IMR-90 (cell line): Measurements from ENCODE around the gene DUS1L. TPM values are rescaled to one million over a fixed set of nuclear protein-coding genes. Genes with fewer than 3 reads are reported as not detected.

ENCODE experiments used
- ATAC-seq: fragments of 200-7000 bp; cut with Tn5 transposase; 2 replicates; pipeline ENCODE4 v1.9.1; 2020; ENCODE audit warnings: low read depth, mild to moderate bottlenecking, moderate library complexity
- BruUV-seq: library from RNA; stranded (reverse); fragments of 400-500 nt; replicated peaks from 2 replicates; lab custom pipeline; 2021; lab: Mats Ljungman, UMichigan
- CTCF ChIA-PET: fragments of 300-600 bp; formaldehyde crosslinking; extraction: SDS; loops from one replicate; lab custom pipeline; 2021; ENCODE audit warnings: antibody characterized with exemption; lab: Yijun Ruan, JAX
- POLR2A ChIA-PET: fragments of 300-600 bp; sonication (Branson Sonifier 250); formaldehyde crosslinking; loops from one replicate; lab custom pipeline; 2022; ENCODE audit warnings: antibody characterized with exemption; ENCODE audit not compliant: unreplicated experiment; lab: Charles Lee
- DNase-seq: peaks from one replicate; pipeline ENCODE4 v3.0.0; 2013
- H2AFZ ChIP-seq: replicated peaks from 2 replicates; pipeline ENCODE3; 2013; ENCODE audit warnings: low read length, mild to moderate bottlenecking; ENCODE audit not compliant: poor library complexity
- H2AK5ac ChIP-seq: 2 replicates; pipeline ENCODE4 v1.6.1; 2013; ENCODE audit warnings: low read depth, low read length, inconsistent platforms
- H2AK9ac ChIP-seq: replicated peaks from 2 replicates; pipeline ENCODE3; 2013; ENCODE audit warnings: mild to moderate bottlenecking, low read depth, low read length, moderate library complexity; ENCODE audit not compliant: poor library complexity
- H2BK120ac ChIP-seq: 2 replicates; pipeline ENCODE4 v1.6.1; 2013; ENCODE audit warnings: low read depth, low read length, inconsistent platforms
- H2BK15ac ChIP-seq: 3 replicates; pipeline ENCODE4 v1.6.1; 2013; ENCODE audit warnings: low read depth, low read length, inconsistent platforms
- H2BK20ac ChIP-seq: 2 replicates; pipeline ENCODE4 v1.6.1; 2013; ENCODE audit warnings: low read depth, mild to moderate bottlenecking, inconsistent platforms, low read length, moderate library complexity
- H2BK5ac ChIP-seq: 2 replicates; pipeline ENCODE4 v1.6.1; 2013; ENCODE audit warnings: mild to moderate bottlenecking, low read depth, low read length, inconsistent platforms; ENCODE audit not compliant: poor library complexity, severe bottlenecking
- H3K14ac ChIP-seq: replicated peaks from 2 replicates; pipeline ENCODE4 v1.6.1; 2013; ENCODE audit warnings: low read depth, low read length, inconsistent platforms
- H3K18ac ChIP-seq: 2 replicates; pipeline ENCODE4 v1.6.1; 2013; ENCODE audit warnings: low read depth, low read length, control low read depth
- H3K23ac ChIP-seq: 2 replicates; pipeline ENCODE4 v1.6.1; 2013; ENCODE audit warnings: low read depth, low read length, inconsistent platforms
- H3K27ac ChIP-seq: 2 replicates; pipeline ENCODE4 v1.5.1; 2013; ENCODE audit warnings: mild to moderate bottlenecking, control low read depth, low read length; ENCODE audit not compliant: insufficient read depth
- H3K27me3 ChIP-seq: 2 replicates; pipeline ENCODE4 v1.6.1; 2013; ENCODE audit warnings: low read length; ENCODE audit not compliant: control insufficient read depth, insufficient read depth
- H3K36me3 ChIP-seq: 2 replicates; pipeline ENCODE4 v1.6.1; 2013; ENCODE audit warnings: low read length, mixed read lengths; ENCODE audit not compliant: control insufficient read depth, insufficient read depth
- H3K4ac ChIP-seq: 2 replicates; pipeline ENCODE4 v1.6.1; 2013; ENCODE audit warnings: low read depth, low read length, inconsistent platforms
- H3K4me1 ChIP-seq: 2 replicates; pipeline ENCODE4 v1.6.1; 2013; ENCODE audit warnings: low read length, mixed read lengths; ENCODE audit not compliant: control insufficient read depth, insufficient read depth
- H3K4me2 ChIP-seq: 2 replicates; pipeline ENCODE4 v1.6.1; 2013; ENCODE audit warnings: low read depth, mild to moderate bottlenecking, control low read depth, low read length, moderate library complexity
- H3K4me3 ChIP-seq: 2 replicates; pipeline ENCODE4 v1.5.1; 2013; ENCODE audit warnings: low read depth, mild to moderate bottlenecking, control low read depth, low read length, moderate library complexity; ENCODE audit not compliant: insufficient read depth
- H3K56ac ChIP-seq: 2 replicates; pipeline ENCODE4 v1.6.1; 2013; ENCODE audit warnings: low read length, inconsistent platforms; ENCODE audit not compliant: insufficient read depth; ENCODE audit errors: extremely low read depth
- H3K79me1 ChIP-seq, 2 experiments: 2 replicates each; pipeline ENCODE4 v1.6.1; 2013; ENCODE audit warnings: low read length in 2 of 2, inconsistent platforms in 1 of 2, low read depth in 1 of 2
- H3K9ac ChIP-seq: 2 replicates; pipeline ENCODE4 v1.6.1; 2013; ENCODE audit warnings: low read depth, low read length, control low read depth
- H3K9me1 ChIP-seq: 2 replicates; pipeline ENCODE4 v1.6.1; 2013; ENCODE audit warnings: low read length, inconsistent platforms; ENCODE audit not compliant: insufficient read depth
- H3K9me3 ChIP-seq: 2 replicates; pipeline ENCODE4 v1.6.1; 2013; ENCODE audit warnings: low read length; ENCODE audit not compliant: control insufficient read depth, insufficient read depth
- H4K20me1 ChIP-seq: 2 replicates; pipeline ENCODE4 v1.6.1; 2013; ENCODE audit warnings: low read length, inconsistent platforms; ENCODE audit not compliant: insufficient read depth
- H4K5ac ChIP-seq: 2 replicates; pipeline ENCODE4 v1.6.1; 2013; ENCODE audit warnings: mild to moderate bottlenecking, low read depth, low read length, control low read depth
- H4K8ac ChIP-seq, 2 experiments: 2 replicates each; pipeline ENCODE4 v1.6.1; 2013; ENCODE audit warnings: low read depth in 2 of 2, low read length in 2 of 2, control low read depth in 1 of 2, inconsistent platforms in 1 of 2
- H4K91ac ChIP-seq: 2 replicates; pipeline ENCODE4 v1.6.1; 2013; ENCODE audit warnings: low read depth, low read length, inconsistent platforms; ENCODE audit not compliant: insufficient read depth
- CEBPB ChIP-seq: IDR thresholded peaks from 2 replicates; pipeline ENCODE4 v1.6.1; 2012; ENCODE audit warnings: low read depth, low read length, improper control_type of control experiment
- CTCF ChIP-seq: conservative IDR thresholded peaks from 2 replicates; pipeline ENCODE4 v1.5.1; 2012; ENCODE audit warnings: mild to moderate bottlenecking, low read depth, low read length, improper control_type of control experiment
- ELK1 ChIP-seq: fragments of 150-350 bp; IDR thresholded peaks from 2 replicates; pipeline ENCODE4 v1.6.1; 2016; ENCODE audit warnings: low read depth, mild to moderate bottlenecking, low read length, moderate library complexity, borderline replicate concordance
- FOS ChIP-seq: fragments of 150-350 bp; IDR thresholded peaks from 2 replicates; pipeline ENCODE4 v1.6.1; 2016; ENCODE audit warnings: low read depth, low read length
- MXI1 ChIP-seq: IDR thresholded peaks from 2 replicates; pipeline ENCODE4 v1.6.1; 2012; ENCODE audit warnings: low read depth, mild to moderate bottlenecking, low read length, moderate library complexity, borderline replicate concordance
- NFE2L2 ChIP-seq: fragments of 150-350 bp; IDR thresholded peaks from 2 replicates; pipeline ENCODE4 v1.6.1; 2016; ENCODE audit warnings: low read depth, mild to moderate bottlenecking, low read length
- POLR2A ChIP-seq: IDR thresholded peaks from 2 replicates; pipeline ENCODE4 v1.6.1; 2012; ENCODE audit warnings: mild to moderate bottlenecking, low read depth, low read length
- RFX5 ChIP-seq: IDR thresholded peaks from 2 replicates; pipeline ENCODE4 v1.8.0; 2012; ENCODE audit warnings: low read depth, mild to moderate bottlenecking, low read length, moderate library complexity
- USF2 ChIP-seq: fragments of 150-350 bp; IDR thresholded peaks from 2 replicates; pipeline ENCODE4 v1.6.1; 2017; ENCODE audit warnings: mild to moderate bottlenecking, antibody characterized with exemption, low read length, low read depth
- WGBS, 2 experiments: methylation state at CpG; one replicate each; pipeline versions ENCODE4 v1.1.5 to v1.1.7; 2013; ENCODE audit warnings: missing lambda C conversion rate in 2 of 2; ENCODE audit not compliant: insufficient read length in 1 of 2; ENCODE audit errors: extremely low coverage in 2 of 2; 5-methylcytosine and 5-hydroxymethylcytosine counted together
- dilution Hi-C: fragments of 300-500 bp; cut with HindIII; formaldehyde crosslinking; loops from one replicate; pipeline ENCODE4 v1.14.3; 2018; ENCODE audit warnings: low sequenced_read_pairs; ENCODE audit not compliant: unreplicated experiment
- in situ Hi-C: fragments of 300-500 bp; cut with MboI; formaldehyde crosslinking; loops from 3 replicates; pipeline ENCODE4 v1.14.3; 2019; ENCODE audit warnings: low sequenced_read_pairs, inconsistent platforms, mixed read lengths
- intact Hi-C: fragments of 100-400 bp; cut with micrococcal nuclease; formaldehyde crosslinking; loops from 2 replicates; pipeline ENCODE4 v1.10.0; 2022
- polyA plus RNA-seq, 3 experiments: library from polyadenylated mRNA; depleted of rRNA; stranded (reverse); fragments of >200 nt; gene quantifications; 2 replicates each; pipeline ENCODE4 v1.2.3, GENCODE V29; 2012; ENCODE audit warnings: low replicate concordance in 1 of 3
- total RNA-seq: library from RNA; depleted of rRNA; stranded (reverse); fragments of >200 nt; gene quantifications from 2 replicates; pipeline ENCODE4 v1.2.3, GENCODE V29; 2012

DUS1L gene
- total and polyA plus RNA-seq, 2 of the 4 experiments (the other 2 are of a cell fraction) = 29.0 to 76.9 TPM

- no peak for TF ChIP-seq CTCF
Observed at GRCh38 chr17:82083533-82084359, 18.1 kb upstream of the DUS1L start (continued).

GRCh38 chr17:82083009-82083408, 17.4 kb upstream of the DUS1L start:
- Histone ChIP-seq H3K56ac (no peak overlapping the region), H4K5ac (no peak overlapping the region), H3K9me3 (no peaks in the 10 kb centered on the region), H3K9me1 (no peaks in the 10 kb centered on the region), H3K18ac (no peak overlapping the region), H3K36me3 (peaks cover 88% of the 10 kb centered on the region), H4K91ac (no peak overlapping the region), H3K4me2 (no peak overlapping the region), H2BK120ac (no peak overlapping the region), H2BK5ac (no peak overlapping the region), H3K4me1 (no peaks in the 10 kb centered on the region), H3K23ac (no peak overlapping the region), H4K20me1 (no peaks in the 10 kb centered on the region; the same call in none of the 2 replicates), H2AK5ac (no peak overlapping the region), H3K9ac (no peak overlapping the region), H3K4ac (no peak overlapping the region), H2BK20ac (no peak overlapping the region), H3K27me3 (no peaks in the 10 kb centered on the region), H2BK15ac (no peak overlapping the region), H4K8ac (no peak overlapping the region), H3K27ac (no peak overlapping the region), H2AK9ac (no peak overlapping the region), H3K79me1 (no peaks in the 10 kb centered on the region; a peak in 1 of 4 replicates), H3K4me3 (no peak overlapping the region), H3K14ac (no peak overlapping the region), H2AFZ (no peak overlapping the region)
- POLR2A ChIA-PET = no interaction called here
- ATAC-seq (no peak), DNase-seq (no peak)
- in situ Hi-C loops = no loop called here
- dilution Hi-C loops = no loop called here
- 95% methylated on average over 20 of the region's 24 CpGs; no CpG with 5 or more reads in 1 of the 2 experiments for WGBS, 2 experiments
- CTCF ChIA-PET = no interaction called here
- intact Hi-C loops = no loop called here
- no TSS peak for BruUV-seq
- TF ChIP-seq CTCF (no peak), USF2 (no peak), RFX5 (no peak), ELK1 (no peak), NFE2L2 (no peak), MXI1 (no peak), FOS (no peak), POLR2A (no peak), CEBPB (no peak)
